NCI-H774 (cell line): ENCODE data around the gene DYNC1LI1.
"Not testable (repeated sequence)": the region's sequence is repeated elsewhere in the genome, so short reads cannot be mapped to it uniquely, and the experiment has no call there.

Experiments used
- DNase-seq: peaks from one replicate; lab custom pipeline; 2025; lab: John Stamatoyannopoulos, UW

Gene DYNC1LI1

DNA sequence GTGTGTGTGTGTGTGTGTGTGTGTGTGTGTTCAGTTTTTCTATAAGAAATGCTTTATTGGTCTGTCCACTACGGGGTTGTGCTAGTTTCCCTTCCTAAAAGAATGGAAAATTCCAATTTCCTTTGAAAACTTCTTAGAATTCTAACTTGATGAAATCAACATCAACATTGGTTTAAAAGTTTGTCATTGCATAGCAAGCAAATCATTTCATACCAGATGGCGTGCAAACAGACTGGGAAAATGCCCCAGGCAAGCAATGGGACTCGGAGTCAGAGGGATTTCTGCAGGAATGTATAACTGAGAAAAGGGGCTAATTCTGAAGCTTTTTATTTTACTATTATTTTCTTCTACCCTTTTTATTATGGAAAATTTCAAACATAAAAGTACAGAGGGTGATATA lies 13.1 kb upstream of the DYNC1LI1 start:
- no peak for DNase-seq

DNA sequence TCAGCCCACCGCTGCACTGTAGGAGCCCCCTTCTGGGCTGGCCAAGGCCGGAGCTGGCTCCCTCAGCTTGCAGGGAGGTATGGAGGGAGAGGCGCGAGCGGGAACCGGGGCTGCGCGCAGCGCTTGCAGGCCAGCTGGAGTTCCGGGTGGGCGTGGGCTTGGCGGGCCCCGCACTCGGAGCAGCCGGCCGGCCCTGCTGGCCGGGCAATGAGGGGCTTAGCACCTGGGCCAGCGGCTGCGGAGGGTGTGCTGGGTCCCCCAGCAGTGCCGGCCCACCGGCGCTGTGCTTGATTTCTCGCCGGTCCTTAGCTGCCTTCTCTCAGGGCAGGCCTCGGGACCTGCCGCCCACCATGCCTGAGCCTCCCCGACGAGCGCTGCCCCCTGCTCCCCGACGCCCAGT lies 8.0 kb upstream of the DYNC1LI1 start:
- not testable (repeated sequence) for DNase-seq

DNA sequence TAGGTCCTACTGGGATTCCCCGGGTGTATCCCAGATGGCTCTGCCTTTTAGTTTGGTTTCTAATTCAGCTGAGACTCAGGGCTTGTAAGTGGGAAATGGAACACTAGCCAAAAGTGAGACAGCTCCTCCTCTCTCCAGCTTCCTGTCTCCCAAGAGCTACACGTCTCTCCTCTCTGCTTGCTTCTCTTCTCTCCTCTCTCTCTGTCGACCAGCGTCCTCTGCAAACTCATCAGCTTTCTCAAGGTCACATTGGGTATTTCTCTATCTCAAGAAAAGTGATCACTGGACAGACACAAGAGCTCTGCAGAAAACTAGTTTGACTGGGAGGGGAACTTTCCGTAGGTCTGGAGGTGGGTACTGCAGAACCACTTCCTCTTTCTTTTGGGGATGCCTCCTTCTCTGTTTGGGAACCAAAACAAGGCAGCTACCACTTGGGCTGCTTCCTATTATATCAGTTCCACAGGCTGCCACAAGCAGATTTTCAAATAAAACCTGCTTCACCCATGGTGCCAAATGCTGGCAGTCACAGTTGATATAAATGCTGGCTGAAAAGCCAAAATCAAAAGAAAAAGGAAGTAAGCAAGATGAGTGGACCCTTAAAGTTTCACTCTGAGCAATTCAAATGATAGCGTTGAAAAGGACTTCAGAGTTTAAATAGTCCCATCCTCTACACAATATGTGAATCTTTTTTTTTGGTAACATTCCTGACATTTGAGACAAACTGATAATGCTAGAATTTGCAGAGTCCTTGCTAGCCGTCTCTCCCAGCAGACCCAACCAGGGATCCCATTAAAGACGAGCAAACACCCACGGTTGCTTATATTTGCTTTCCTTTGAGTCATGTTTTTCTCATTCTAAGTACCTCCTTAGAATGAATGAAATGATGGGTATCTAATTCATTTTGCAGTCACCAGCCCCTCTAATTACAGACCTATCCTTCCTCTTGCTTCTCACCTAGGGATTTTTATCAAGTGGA lies 7.2 kb upstream of the DYNC1LI1 start:
- DNase-seq: no peak

DNA sequence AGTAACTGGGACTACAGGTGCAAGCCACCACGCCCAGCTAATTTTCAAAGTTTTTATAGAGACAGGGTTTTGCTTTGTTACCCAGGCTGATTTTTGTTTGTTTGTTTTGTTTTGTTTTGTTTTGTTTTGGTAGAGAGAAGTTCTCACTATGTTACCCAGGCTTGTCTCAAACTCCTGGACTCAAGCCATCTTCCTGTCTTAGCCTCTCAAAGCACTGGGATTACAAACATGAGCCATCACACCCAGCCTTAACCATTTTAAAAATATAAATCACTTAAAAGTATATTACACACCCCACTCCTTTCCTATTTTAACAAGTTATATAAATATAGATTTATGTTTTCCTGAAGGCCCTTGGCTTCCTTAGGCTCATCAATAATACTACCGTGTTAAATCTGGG lies 6.5 kb upstream of the DYNC1LI1 start:
- no peak for DNase-seq

DNA sequence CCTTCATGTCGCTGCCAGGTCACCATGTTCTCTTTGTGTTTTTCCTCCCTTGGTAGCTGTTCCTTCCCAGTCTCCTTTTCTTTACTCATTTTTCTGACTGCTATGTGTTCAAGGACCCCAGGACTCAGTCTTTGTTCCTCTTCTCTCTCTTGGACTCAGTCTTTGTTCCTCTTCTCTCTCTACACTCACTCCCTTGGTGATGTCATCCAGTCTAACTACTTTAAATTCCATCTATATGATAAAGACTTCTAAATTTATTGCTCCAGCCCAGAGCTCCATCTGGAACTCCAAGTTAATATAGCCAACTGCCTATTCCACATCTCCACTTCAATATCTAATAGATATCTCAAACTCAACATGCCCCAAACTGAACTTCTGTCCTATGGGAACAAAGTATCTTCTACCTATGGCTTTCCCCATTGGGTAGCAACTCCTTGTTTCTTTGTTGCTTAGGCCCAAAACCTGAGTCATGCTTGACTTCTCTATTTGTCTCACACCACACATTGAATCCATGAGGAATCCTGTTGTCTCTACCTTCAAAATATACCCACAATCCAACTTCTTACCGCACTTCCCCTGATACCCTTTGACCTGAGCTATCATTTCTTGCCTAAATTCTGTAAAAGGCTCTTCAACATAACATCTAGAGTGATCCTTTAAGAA lies 4.9 kb upstream of the DYNC1LI1 start:
- no peak for DNase-seq

DNA sequence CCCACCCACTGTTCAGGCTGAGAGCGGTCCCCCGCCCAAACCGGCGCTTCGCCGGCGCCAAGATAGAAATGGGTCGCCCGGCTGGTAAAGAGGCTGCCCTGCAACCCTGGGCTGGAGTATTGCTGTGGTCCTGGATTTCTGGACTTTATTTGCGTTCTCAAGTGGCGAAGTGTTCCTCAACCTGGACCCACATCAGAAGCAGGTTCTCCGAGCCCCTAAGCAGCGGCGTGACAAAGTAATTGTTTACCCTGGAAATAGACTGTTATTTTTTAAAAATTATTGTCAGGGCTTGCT lies 481 bp upstream of the DYNC1LI1 start:
- DNase-seq: no peak

DNA sequence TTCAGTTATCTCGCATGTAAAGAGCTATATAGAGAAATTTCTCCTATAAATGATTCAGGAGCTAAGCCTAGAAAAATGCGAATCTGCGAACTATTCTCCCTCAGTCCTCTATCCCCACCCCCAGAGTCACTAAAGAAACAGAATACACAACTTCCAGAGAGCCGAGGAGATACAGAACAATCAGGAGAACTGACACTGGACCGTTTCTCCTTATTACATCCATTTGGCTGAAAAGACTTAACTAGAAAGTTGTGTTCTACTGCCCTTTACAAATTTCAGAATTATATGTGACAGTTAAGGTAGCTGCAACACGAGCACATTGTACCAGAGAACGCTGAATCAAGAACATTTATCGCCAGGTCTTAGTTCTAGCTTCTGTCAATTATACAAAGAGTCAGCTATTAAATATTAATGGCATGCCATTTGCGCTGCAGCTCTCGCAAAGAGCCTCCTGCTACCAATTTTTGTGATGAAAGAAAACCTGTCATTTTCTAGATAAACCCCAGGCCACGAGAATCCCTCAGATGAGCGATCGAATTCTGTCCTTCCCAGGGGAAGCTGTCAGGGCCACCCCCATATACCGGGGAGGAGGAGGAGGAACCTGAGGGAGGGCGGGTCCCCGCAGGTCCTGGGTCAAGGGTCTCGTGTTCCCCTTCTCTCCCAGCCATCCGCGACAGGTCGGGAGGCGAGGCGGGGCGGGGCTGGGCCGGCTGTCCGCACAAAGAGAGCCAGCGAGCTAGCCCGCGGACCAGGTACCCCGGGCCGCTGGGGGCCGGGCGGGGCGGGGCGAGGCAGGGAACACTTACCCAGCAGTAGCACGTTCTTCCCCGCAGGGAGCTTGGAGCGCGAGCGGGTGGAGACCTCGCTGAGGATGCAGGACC lies 878 bp downstream of the DYNC1LI1 start:
- no peak for DNase-seq

DNA sequence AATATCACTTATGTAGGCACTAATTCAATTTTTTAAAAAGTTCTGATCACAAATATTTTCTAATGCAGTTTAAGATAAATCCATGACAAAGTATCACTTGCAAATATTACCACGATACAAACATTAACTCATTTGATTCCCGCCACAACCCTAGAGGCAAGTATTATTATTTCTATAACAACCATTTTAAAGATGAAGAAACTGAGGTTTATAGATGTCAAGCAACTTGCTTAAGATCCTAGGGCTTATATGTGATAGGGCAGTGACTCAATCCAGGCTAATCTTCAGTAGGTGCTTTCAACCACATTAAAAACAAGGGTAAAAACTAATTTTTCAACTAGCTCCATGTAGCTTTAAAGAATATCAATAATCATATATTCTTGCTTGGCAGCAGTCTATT lies 1.7 kb downstream of the DYNC1LI1 start:
- no peak for DNase-seq

DNA sequence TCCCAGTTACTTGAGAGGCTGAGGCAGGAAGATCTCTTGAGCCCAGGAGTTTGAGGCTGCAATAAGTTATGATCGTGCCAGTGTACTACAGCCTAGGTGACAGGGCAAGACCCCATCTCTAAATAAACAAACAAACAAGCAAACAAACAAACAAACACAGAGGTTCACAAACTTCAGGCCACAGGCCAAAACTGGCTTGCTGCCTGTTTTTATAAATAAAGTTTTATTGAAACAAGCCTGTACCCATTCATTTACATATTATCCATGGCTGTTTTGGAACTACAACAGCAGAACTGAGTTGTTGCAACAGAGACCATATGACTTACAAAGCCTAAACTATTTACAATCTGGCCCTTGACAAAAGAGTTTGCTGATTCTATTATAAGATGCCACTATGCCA lies 6.5 kb downstream of the DYNC1LI1 start:
- DNase-seq: no peak

DNA sequence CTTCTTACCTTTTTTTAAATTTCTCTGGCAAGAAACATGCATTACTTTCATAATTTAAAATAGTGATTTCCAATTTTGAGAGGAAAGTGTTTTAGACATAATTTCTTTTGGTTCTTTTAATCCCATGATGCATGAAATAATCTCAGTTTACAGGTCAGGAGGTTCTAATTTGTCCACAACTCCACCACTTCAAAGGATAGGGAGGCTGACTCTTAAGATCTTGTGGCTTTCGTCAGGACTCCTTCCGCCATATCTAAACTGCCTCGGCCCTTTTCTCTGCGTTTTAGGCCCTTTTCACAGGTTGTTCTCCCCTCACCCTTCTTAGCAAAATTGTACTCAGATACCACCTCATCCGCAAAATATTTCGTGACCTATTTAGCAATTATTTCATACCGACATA lies 8.0 kb downstream of the DYNC1LI1 start:
- DNase-seq: no peak

DNA sequence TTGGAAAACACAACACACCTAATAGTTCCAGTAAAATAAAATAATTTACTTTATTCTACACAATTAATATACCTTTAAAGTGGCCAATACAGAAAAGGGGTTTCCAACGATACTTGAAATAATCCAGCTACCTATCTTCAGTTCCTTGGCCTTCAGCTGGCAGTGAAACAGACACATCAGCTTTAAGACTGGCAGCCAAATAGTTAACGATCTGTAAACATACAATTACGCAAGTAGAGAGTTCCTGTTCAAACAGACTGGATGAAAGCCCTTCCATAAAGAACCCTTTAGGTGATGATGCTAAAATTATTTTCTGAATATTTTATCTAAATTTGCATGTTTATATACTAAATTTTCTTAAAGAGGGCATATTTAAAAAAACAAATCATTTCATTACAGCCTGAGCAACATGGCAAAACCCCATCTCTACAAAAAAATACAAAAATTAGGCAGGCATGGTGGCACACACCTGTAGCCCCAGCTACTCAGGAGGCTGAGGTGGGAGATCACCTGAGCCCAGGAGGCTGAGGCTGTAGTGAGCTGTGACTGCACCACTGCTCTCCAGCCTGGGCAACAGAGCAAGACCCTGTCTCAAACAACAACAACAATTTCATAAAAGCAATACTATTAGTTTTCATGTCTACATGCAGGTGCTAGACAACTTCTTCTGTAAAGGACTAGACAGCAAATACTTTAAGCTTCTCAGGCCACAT lies 12.9 kb downstream of the DYNC1LI1 start:
- DNase-seq: no peak

DNA sequence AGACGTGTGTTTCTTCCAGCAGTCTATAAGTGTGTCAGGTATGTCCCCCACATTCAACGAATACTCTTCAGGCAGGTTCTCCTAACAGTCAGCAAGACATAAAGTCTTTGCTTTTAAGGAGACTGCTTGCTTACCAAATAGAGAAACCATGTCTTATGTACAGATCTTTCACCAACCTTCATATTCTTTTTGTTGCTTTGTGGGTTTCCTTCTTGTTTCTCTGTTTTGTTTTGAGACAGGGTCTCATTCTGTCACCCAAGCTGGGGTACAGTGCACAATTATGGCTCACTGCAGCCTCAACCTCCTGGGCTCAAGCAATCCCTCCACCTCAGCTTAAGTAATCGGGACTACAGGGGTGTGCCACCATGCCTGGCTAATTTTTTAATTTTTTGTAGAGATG lies 14.3 kb downstream of the DYNC1LI1 start:
- DNase-seq: no peak

DNA sequence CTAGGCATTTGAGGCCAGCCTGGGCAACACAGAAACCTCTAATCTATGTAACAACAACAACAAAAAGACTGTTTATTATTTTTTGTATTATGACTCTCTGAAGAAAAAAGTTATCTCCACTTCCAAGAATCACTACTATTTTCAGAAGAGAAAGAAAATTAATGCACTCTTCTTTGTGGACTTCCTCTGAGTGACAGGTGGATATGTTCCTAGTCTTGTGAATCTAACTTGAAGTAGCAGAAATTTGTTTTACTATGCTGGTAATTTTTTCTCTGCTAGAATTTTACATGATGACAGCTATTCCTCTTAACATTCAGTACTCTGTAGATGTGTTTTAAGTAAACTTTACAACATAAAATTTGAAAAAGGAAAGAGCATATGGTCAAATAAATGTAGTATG lies 16.7 kb downstream of the DYNC1LI1 start:
- DNase-seq: no peak

DNA sequence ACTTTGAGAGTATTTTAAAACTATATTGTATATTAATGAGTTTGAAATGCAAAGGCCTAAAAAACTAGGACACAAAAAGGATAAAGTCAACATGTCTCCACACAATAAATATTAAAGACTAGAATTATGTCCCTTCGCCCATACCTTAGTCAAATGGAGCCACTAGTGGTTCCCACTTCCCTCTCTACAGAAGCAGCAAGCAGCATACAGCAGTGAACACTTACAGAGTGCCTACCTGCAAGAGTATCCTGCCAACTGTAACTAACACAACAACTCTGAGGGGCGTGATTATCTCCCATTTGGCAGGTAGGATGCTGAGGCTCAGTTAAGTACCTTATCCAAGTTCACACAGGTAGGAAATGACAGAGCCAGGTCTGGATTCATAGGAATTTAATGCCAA lies 17.2 kb downstream of the DYNC1LI1 start:
- DNase-seq: no peak

DNA sequence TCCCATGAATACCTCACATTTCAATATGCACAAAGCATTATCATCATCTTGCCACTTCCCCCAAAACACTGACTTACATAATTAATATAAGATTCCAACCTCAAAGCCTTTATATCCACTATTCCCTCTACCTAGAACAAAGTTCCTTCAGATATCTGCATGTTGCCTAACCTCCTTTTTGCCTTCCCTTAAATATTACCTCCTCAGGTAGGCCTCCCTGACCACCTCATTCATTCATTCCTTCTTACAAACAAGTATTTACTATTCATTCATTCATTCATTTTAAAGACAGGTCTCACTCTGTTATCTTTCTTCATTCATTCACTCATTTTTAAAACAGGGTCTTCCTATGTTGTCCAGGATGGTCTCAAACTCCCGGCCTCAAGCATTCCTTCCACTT lies 18.6 kb downstream of the DYNC1LI1 start:
- no peak for DNase-seq

DNA sequence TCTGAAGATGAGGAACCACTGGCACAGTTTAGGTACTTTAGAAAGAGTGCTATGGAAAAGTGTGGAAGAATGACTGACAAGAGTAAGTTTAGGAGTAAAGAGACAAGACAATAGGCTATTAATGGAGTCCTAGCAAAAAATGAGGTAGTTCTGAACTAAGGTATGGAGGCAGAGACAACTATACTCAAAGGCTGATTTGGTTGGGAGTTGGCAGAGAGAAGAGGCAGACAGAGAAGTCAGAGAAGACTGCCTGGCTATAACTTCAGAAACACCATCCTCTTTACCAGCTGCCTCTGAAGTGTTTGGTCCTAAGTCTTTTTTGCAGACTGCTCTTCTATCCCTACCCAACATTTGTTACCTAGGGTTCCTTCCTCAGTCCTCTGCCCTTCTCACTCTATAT lies 19.2 kb downstream of the DYNC1LI1 start:
- DNase-seq: no peak

DNA sequence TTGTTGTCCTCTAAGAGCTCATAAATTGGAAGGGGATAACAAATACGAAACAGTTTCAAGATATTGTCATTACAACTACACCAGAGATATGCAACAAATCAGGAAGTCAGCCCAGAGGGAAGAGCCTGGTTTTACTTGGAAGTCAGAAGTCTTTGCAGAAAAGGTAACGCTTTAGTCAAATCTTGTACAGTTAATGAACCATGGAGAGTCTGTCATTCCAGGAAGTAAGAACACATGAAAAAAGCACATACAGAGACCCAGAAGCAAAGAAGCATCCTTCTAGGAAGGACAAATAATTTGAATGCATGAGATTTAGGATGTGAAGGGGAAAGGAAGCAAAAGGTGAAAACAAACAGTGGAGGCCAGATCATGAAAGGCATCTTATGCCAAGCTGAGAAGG lies 19.6 kb downstream of the DYNC1LI1 start:
- DNase-seq: no peak

DNA sequence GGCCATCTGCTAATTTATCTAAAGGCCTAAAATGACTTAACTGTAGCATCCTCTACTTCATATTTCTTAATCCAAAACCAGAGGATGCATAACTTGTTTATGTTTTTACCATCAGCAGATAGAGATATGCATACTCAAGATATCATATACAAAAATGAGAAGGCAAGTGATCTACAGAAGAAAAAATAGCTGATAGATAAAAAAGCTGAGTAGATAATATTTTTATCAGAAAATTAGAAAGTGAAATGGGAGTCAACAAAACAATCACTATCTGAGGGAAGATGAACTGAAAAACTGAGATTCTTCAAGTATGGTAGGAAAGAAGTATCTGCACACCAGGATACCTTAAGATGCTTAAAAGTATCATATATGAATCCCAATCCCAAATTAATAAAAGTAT lies 25.4 kb downstream of the DYNC1LI1 start:
- DNase-seq: no peak

DNA sequence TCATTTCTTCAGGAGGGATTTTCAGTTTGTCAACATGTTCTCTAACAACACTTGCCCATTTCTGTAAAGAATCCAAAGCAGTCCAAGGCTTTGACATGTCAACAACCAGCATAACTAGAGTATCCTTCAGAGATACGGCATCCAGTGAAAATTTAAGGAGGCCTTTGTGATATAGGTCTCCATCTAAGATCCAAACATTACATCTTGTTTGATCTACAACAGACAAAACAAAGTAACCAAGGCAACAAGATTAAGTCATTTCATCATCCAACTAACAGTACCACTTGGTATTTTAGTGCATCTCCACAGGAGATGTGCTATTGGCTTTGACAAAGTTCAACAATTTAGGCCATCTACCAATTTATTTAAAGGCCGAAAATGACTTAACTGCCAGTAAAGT lies 25.8 kb downstream of the DYNC1LI1 start:
- DNase-seq: no peak

DNA sequence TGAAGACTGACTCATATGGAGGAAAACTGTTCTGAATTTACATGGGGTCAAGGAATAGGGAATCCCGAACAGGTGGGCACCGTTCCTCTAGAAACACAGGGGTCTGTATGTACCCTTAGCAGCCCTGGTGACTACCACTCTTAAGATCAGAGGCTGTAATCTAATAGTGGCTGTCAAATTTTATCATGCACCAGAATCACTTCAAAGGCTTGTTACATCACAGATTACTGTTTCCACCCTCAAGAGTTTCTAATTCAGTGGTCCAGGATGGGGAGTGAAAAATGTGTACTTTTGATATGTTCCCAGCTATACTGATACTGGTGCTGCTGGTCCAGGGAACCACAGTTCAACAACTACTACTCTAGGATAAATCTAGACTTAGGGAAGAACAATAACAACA lies 27.9 kb downstream of the DYNC1LI1 start:
- no peak for DNase-seq

DNA sequence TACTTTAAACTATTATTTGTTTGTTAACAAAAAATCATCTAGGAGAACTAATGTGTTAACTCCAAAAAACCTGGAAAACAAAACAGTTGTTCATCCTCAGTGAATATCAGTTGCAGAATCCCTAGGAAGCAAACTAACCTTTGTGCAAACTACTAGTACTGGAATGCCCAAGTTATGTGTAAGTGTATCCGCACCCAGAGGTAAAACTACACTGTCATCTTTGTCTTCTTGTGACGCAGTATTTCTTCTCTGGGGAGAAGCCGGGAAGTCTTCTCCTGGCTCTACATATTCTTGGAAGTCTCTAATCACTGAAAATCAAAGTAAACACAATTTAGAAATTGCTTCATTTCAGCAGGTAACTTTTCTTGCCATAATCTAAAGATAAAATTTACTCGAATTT lies 29.8 kb downstream of the DYNC1LI1 start:
- DNase-seq: no peak

DNA sequence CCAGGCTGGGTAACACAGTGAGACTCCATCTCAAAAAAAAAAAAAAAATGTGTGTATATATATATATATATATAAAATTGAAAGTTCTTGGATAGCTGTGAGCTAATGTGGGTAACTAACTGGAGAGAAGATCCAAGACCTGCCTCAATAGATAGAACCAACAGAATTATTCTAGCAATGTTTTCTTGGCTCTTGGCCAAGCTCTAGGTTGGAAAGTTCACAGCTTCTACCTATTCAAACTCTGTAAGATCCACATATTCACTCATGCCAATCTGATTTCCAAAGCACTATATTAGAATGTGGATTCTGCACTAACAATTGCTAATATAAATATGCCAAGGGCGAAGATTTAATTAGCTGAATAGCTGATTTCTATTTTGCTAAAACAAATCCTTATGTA lies 38.2 kb downstream of the DYNC1LI1 start:
- no peak for DNase-seq
